Activated CD4-positive, alpha-beta T cell treated with anti-CD3 and anti-CD28 coated beads, Interleukin-2, amount 10 ng/mL, durations not matched to agents 24 days and 14 days (primary cell): Measurements from ENCODE around the gene DCUN1D3. TPM values are rescaled to one million over a fixed set of nuclear protein-coding genes. Genes with fewer than 3 reads are reported as not detected.
A peak's percentile ranks its signal among the peaks of the same experiment; 100 is the strongest.
"Not testable (repeated sequence)": the region's sequence is repeated elsewhere in the genome, so short reads cannot be mapped to it uniquely, and the experiment has no call there.

Experiments
- DNase-seq: peaks from one replicate; pipeline ENCODE4 v3.0.0; 2022
- H3K27ac Mint-ChIP-seq: one replicate; pipeline ENCODE4 v1.8.0; 2022; ENCODE audit warnings: mild to moderate bottlenecking, mixed read lengths
- H3K27me3 Mint-ChIP-seq: one replicate; pipeline ENCODE4 v1.8.0; 2022; ENCODE audit warnings: mixed read lengths
- H3K36me3 Mint-ChIP-seq: one replicate; pipeline ENCODE4 v1.8.0; 2022; ENCODE audit warnings: low read depth, mild to moderate bottlenecking, mixed read lengths
- H3K4me1 Mint-ChIP-seq: one replicate; pipeline ENCODE4 v1.8.0; 2021; ENCODE audit warnings: mixed read lengths
- H3K4me3 Mint-ChIP-seq: one replicate; pipeline ENCODE4 v1.8.0; 2022; ENCODE audit warnings: mild to moderate bottlenecking, moderate library complexity, mixed read lengths
- H3K9me3 Mint-ChIP-seq: one replicate; pipeline ENCODE4 v1.8.0; 2021; ENCODE audit warnings: mixed read lengths
- intact Hi-C: fragments of 100-400 bp; cut with micrococcal nuclease; formaldehyde crosslinking; loops from one replicate; pipeline ENCODE4 v1.15.1; 2023
- total RNA-seq: library from RNA; stranded (reverse); gene quantifications from 2 replicates; pipeline ENCODE4 v1.2.3, GENCODE V29; 2022

Gene DCUN1D3
- total RNA-seq = 10.8 and 12.3 TPM in 2 replicates

GRCh38 chr16:20900299-20901067 is at the start of gene DCUN1D3, which contains the start of gene LYRM1:
TSS of gene DCUN1D3 (minus strand) at chr16:20900358. CDS start at chr16:20862538, 37,820 bp downstream.
TSS of gene LYRM1 (plus strand) at chr16:20900771. CDS start at chr16:20915556, 14,785 bp downstream.
- DNase-seq = peak; percentile 95
- Mint-ChIP-seq H3K4me1 (peaks cover 74% of the 10 kb centered on the region), H3K4me3 (peak within 1 kb of the TSS; percentile 89), H3K27me3 (no peaks in the 10 kb centered on the region), H3K9me3 (no peaks in the 10 kb centered on the region), H3K27ac (peak within 1 kb of the TSS; percentile 96), H3K36me3 (peaks cover 50% of the 10 kb centered on the region)
- intact Hi-C loops = loop anchor here (1.0 to 2.0 kb wide), 6 partner anchors 11 to 160 kb away; partner anchors contain the start of genes ERI2, REXO5 and THUMPD1

DNA sequence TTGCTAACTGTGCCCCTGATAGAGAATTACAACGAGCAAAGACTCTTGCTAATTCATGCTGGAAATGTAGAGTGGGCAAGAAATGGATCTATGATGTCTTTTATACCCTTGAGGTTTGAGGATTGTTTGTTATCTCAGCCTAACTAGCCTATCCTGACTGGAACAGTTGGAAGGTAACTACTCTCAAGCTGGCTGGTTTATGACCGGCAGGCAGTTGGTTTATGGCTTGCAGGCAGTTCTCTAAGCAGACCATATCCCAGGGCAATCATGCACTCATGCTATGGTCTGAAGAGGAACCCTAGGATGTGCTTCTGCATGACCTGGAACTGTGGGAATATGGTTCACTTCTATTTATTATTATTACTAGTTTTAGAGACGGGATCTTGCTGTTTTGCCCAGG is 49.5 kb upstream of the DCUN1D3 start:
- DNase-seq = no peak
- Mint-ChIP-seq H3K36me3 (no peaks in the 10 kb centered on the region), H3K9me3 (no peaks in the 10 kb centered on the region), H3K27ac (no peak overlapping the region), H3K27me3 (peaks cover 9% of the 10 kb centered on the region), H3K4me3 (no peak overlapping the region), H3K4me1 (peaks cover 11% of the 10 kb centered on the region)
- intact Hi-C loops = no loop called here

- H3K27ac Mint-ChIP-seq = no peak overlapping the region
- no peaks in the 10 kb centered on the region for H3K9me3 Mint-ChIP-seq
- peaks cover 8% of the 10 kb centered on the region for H3K27me3 Mint-ChIP-seq
- intact Hi-C loops = no loop called here
- H3K4me1 Mint-ChIP-seq = peaks cover 22% of the 10 kb centered on the region
- DNase-seq = no peak
- H3K4me3 Mint-ChIP-seq = no peak overlapping the region
- H3K36me3 Mint-ChIP-seq = no peaks in the 10 kb centered on the region
Observed at GRCh38 chr16:20948444-20948843, 48.3 kb upstream of the DCUN1D3 start.

- peaks cover 37% of the 10 kb centered on the region for H3K4me1 Mint-ChIP-seq
- H3K4me3 Mint-ChIP-seq = no peak overlapping the region
- H3K36me3 Mint-ChIP-seq = no peaks in the 10 kb centered on the region
- H3K27me3 Mint-ChIP-seq = peaks cover 7% of the 10 kb centered on the region
- peak overlapping the region; percentile 10 for H3K27ac Mint-ChIP-seq
- intact Hi-C loops = no loop called here
- no peak for DNase-seq
- H3K9me3 Mint-ChIP-seq = no peaks in the 10 kb centered on the region
Observed at GRCh38 chr16:20946015-20946629, 46.0 kb upstream of the DCUN1D3 start.

- H3K27me3 Mint-ChIP-seq, H3K9me3 Mint-ChIP-seq, H3K27ac Mint-ChIP-seq, H3K4me3 Mint-ChIP-seq, H3K36me3 Mint-ChIP-seq, DNase-seq: not testable (repeated sequence)
- intact Hi-C loops = loop anchor here (2.0 kb wide), 2 partner anchors 45 to 95 kb away; partner anchors contain the start of genes DCUN1D3 and LYRM1
- peaks cover 40% of the 10 kb centered on the region for H3K4me1 Mint-ChIP-seq
Observed at GRCh38 chr16:20945575-20945875, 45.4 kb upstream of the DCUN1D3 start.

- H3K27me3 Mint-ChIP-seq = no peaks in the 10 kb centered on the region
- peaks cover 40% of the 10 kb centered on the region for H3K4me1 Mint-ChIP-seq
- H3K36me3 Mint-ChIP-seq = no peaks in the 10 kb centered on the region
- H3K4me3 Mint-ChIP-seq = no peak overlapping the region
- peak; percentile 89 for DNase-seq
- intact Hi-C loops = loop anchor here (2.0 kb wide), 2 partner anchors 44 to 94 kb away; partner anchors contain the start of genes DCUN1D3 and LYRM1
- no peaks in the 10 kb centered on the region for H3K9me3 Mint-ChIP-seq
- peak overlapping the region; percentile 67 for H3K27ac Mint-ChIP-seq
Observed at GRCh38 chr16:20944861-20945574, 44.9 kb upstream of the DCUN1D3 start.

- peaks cover 51% of the 10 kb centered on the region for H3K4me1 Mint-ChIP-seq
- DNase-seq = no peak
- intact Hi-C loops = no loop called here
- H3K9me3 Mint-ChIP-seq = no peaks in the 10 kb centered on the region
- no peaks in the 10 kb centered on the region for H3K36me3 Mint-ChIP-seq
- H3K4me3 Mint-ChIP-seq = no peak overlapping the region
- H3K27ac Mint-ChIP-seq = peak overlapping the region; percentile 43
- no peaks in the 10 kb centered on the region for H3K27me3 Mint-ChIP-seq
Observed at GRCh38 chr16:20942256-20942655, 42.1 kb upstream of the DCUN1D3 start.

DNA sequence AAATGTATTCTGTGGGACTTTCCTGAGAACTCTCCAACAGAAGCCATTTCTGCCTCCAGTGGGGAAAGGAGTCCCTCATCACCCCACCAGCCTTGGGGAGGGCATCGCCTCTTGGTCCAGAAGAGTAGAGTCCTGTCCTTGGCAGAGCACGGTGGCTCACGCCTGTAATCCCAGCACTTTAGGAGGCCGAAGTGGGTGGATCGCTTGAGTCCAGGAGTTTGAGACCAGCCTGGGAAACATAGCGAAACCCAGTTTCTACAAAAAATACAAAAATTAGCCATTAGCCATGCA is 41.4 kb upstream of the DCUN1D3 start:
- no peaks in the 10 kb centered on the region for H3K36me3 Mint-ChIP-seq
- H3K4me3 Mint-ChIP-seq = peak overlapping the region; percentile 29
- H3K27ac Mint-ChIP-seq = peak overlapping the region; percentile 57
- no peaks in the 10 kb centered on the region for H3K27me3 Mint-ChIP-seq
- H3K4me1 Mint-ChIP-seq = peaks cover 51% of the 10 kb centered on the region
- peak; percentile 57 for DNase-seq
- intact Hi-C loops = loop anchor here (2.0 kb wide), 1 partner anchor 31 kb away; no protein-coding TSS in a partner anchor
- no peaks in the 10 kb centered on the region for H3K9me3 Mint-ChIP-seq

- H3K4me1 Mint-ChIP-seq = peaks cover 51% of the 10 kb centered on the region
- H3K27me3 Mint-ChIP-seq = no peaks in the 10 kb centered on the region
- H3K4me3 Mint-ChIP-seq = peak overlapping the region; percentile 29
- peak; percentile 59 for DNase-seq
- intact Hi-C loops = loop anchor here (2.0 kb wide), 1 partner anchor 30 kb away; no protein-coding TSS in a partner anchor
- H3K36me3 Mint-ChIP-seq = no peaks in the 10 kb centered on the region
- no peaks in the 10 kb centered on the region for H3K9me3 Mint-ChIP-seq
- peak overlapping the region; percentile 57 for H3K27ac Mint-ChIP-seq
Observed at GRCh38 chr16:20940871-20941635, 40.9 kb upstream of the DCUN1D3 start.

DNA sequence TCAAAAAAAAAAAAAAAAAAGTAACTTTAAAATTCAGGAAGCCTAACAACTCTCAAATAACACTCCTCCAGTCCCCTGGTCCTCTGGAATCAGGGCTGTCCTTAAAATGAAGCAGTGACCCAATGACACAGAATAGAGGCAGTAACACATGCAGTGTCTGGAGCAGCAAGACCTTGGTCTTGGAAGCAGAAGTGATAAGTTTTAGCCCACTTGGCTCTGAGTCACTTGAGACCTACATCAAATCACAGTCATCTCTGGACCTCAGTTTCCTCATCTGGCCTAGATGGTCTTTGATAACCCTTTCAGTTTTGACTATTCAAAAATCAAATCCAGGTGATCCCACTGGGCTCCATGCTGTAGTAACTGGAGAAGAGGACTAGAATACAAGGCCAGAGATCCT is 39.5 kb upstream of the DCUN1D3 start:
- intact Hi-C loops = loop anchor here (2.0 kb wide), 2 partner anchors 29 to 65 kb away; no protein-coding TSS in a partner anchor
- H3K27ac Mint-ChIP-seq = no peak overlapping the region
- no peaks in the 10 kb centered on the region for H3K9me3 Mint-ChIP-seq

DNA sequence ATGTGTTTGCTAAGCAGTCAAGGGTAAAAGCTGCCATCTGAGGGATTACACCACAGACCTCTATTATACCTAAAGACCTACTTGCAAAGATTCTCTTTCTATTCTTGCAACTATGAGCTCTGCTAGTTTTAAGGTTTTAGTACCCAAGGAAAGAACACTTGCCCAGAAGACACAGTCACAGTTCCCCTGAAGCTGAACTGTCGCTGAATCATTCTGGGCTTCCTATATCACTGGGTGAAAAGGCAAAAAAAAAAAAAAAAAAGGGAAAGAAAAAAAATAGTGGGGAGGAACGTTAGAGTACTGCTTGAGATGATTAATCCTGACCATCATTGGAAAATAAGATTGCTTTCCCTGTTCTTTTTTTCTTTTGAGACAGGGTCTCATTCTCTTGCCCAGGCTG is 38.3 kb upstream of the DCUN1D3 start:
- DNase-seq = peak; percentile 60
- no peaks in the 10 kb centered on the region for H3K9me3 Mint-ChIP-seq
- intact Hi-C loops = loop anchor here (2.0 kb wide), 1 partner anchor 64 kb away; no protein-coding TSS in a partner anchor
- no peaks in the 10 kb centered on the region for H3K27me3 Mint-ChIP-seq
- H3K36me3 Mint-ChIP-seq = no peaks in the 10 kb centered on the region
- peaks cover 30% of the 10 kb centered on the region for H3K4me1 Mint-ChIP-seq
- H3K27ac Mint-ChIP-seq = peak overlapping the region; percentile 84
- H3K4me3 Mint-ChIP-seq = no peak overlapping the region

More for the DNA sequence above, 39.5 kb upstream of the DCUN1D3 start:
- no peak overlapping the region for H3K4me3 Mint-ChIP-seq
- no peak for DNase-seq
- H3K27me3 Mint-ChIP-seq = no peaks in the 10 kb centered on the region
- peaks cover 39% of the 10 kb centered on the region for H3K4me1 Mint-ChIP-seq
- H3K36me3 Mint-ChIP-seq = no peaks in the 10 kb centered on the region

DNA sequence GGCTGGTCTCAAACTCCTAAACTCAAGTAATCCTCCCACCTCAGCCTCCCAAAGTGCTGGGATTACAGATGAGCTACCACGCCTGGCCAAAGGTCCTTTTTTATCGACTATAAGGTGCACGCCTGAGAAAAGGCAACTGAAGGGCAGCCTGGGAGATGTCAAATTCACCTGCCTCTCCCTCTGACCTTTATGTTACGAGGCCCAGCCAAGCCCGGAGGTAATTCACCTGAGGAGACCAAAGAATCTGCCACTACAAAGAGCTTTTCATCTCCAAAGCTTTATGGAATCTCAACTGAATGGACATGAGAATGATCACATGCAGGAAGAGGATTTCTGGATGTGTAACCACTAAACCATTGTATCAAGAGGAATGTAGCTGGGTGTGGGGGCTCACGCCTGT is 37.6 kb upstream of the DCUN1D3 start:
- intact Hi-C loops = loop anchor here (2.0 kb wide), 1 partner anchor 63 kb away; no protein-coding TSS in a partner anchor
- H3K4me3 Mint-ChIP-seq = no peak overlapping the region

GRCh38 chr16:20933589-20933988 is 33.4 kb upstream of the DCUN1D3 start:
- H3K27me3 Mint-ChIP-seq = no peaks in the 10 kb centered on the region
- no peak overlapping the region for H3K4me3 Mint-ChIP-seq
- DNase-seq = no peak
- H3K27ac Mint-ChIP-seq = no peak overlapping the region
- intact Hi-C loops = no loop called here
- peaks cover 2% of the 10 kb centered on the region for H3K4me1 Mint-ChIP-seq
- H3K36me3 Mint-ChIP-seq = peaks cover 2% of the 10 kb centered on the region
- no peaks in the 10 kb centered on the region for H3K9me3 Mint-ChIP-seq

More for the DNA sequence above, 37.6 kb upstream of the DCUN1D3 start:
- DNase-seq = no peak
- Mint-ChIP-seq H3K36me3 (no peaks in the 10 kb centered on the region), H3K9me3 (no peaks in the 10 kb centered on the region), H3K27me3 (no peaks in the 10 kb centered on the region), H3K4me1 (peaks cover 26% of the 10 kb centered on the region), H3K27ac (no peak overlapping the region)
